Activated naive CD4-positive, alpha-beta T cell (primary cell): ENCODE results near the gene ZNF486.
"Not testable (repeated sequence)": the region's sequence is repeated elsewhere in the genome, so short reads cannot be mapped to it uniquely, and the experiment has no call there.

Experiments used
- DNase-seq, 4 experiments: peaks; one replicate each; lab custom pipeline; 2025; lab: John Stamatoyannopoulos, UW

ZNF486 gene

GRCh38 chr19:20235156-20235555 is 68.1 kb downstream of the ZNF486 start:
- no peak for DNase-seq

- DNase-seq, result peak; percentile 60 to 71 (median 66)
These were observed 71.0 kb downstream of the ZNF486 start for GRCh38 chr19:20237773-20238623.

DNA sequence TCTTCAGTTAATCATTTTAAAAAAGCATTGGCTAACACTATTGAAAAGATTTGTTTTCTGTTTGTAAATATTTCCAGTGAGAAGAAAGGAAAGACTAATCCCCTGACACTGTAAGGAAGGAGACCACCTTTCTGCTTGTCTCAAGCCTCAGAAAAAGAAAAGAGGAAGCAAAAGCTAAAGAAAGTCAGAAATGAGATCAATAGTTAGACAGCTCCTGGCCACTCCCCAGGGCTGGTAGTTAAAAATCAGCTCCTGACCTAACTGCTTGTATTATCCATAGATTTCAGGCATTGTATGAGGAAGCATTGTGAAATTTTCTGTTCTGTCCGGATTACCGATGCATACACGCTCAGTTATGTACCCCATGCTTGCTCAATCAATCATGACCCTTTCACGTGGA is 76.6 kb downstream of the ZNF486 start:
- DNase-seq, result no peak

DNA sequence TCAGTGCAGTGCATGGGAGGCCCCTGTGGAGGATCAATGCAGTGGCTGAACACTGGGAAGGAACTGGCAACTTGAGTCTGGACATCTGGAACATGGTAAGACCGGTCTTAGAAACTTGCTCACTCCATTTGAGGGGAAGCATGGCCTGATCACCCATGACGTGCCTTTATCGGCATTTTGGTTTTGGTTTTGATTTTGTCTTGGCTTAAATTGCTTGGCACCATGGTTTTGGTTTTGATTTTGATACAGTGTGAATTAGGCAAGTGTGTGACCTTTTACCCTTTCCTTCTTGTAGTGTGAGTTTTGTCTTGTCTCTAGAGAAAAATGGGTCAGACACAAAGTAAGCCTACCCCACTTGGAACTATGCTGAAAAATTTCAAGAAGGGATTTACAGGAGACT is 77.3 kb downstream of the ZNF486 start:
- DNase-seq, result no peak

DNA sequence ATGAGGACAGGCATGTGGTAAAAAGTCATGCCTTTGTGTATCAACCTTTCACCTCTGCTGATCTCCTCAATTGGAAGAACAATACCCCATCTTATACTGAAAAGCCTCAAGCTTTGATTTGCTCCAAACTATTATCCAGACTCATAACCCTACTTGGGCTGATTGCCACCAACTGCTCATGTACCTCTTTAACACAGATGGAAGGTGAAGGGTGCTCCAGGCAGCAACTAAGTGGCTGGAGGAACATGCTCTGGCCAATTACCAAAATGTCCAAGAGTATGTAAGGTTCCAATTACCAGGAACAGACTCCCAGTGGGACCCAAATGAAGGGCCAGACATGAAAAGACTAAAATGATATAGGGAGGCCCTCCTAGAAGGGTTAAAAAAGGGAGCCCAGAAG is 78.3 kb downstream of the ZNF486 start:
- DNase-seq, result no peak

GRCh38 chr19:20247016-20247683 is 80.1 kb downstream of the ZNF486 start:
- DNase-seq, result peak in 1 of 4 experiments; percentile 9

DNA sequence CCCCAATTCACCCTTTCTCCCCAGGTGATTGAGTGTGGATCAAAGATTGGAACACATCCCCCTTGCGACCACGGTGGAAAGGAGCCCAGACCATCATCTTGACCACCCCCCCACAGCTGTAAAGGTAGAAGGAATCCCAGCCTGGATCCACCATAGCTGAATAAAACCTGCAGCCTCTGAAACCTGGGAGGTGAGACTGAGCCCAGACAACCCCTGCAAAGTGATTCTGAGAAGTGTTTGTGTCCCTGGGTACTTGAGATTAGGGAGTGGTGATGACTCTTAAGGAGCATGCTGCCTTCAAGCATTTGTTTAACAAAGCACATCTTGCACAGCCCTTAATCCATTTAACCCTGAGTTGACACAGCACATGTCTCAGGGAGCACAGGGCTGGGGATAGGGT is 81.2 kb downstream of the ZNF486 start:
- not testable (repeated sequence) for DNase-seq
